GM10266 (cell line): ENCODE results near the gene DUSP6.

ENCODE experiments used
- DNase-seq: peaks from one replicate; pipeline ENCODE4 v3.0.0; 2012; ENCODE audit errors: extremely low spot score
- TF ChIP-seq, protein P1 (sequence below): IDR thresholded peaks from 2 replicates; pipeline ENCODE4 v1.5.1; 2012; ENCODE audit warnings: mild to moderate bottlenecking, low read depth; ENCODE audit not compliant: control insufficient read depth, insufficient read depth; ENCODE audit errors: missing control alignments

Gene DUSP6

DNA sequence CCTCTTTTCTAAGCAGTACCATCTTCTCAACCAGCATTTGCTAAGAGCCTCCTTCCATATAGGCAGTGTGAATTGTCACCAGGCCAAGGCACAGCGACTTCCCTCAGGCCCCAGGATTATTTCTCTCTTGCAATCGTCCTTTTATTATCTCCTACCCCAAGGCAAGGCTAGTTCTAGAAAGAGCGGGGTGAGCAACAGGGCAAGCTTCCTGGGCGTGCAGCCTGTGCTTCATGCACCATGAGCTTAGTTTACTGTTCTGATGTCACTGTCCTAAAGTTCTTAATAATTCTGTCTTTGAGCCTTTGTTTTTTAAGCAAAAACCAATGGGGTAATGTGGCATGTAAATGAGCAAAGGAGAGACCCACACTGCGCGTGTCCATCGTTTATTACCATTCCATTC lies 27.9 kb downstream of the DUSP6 start:
- no peak for DNase-seq
- TF ChIP-seq, protein P1, sequence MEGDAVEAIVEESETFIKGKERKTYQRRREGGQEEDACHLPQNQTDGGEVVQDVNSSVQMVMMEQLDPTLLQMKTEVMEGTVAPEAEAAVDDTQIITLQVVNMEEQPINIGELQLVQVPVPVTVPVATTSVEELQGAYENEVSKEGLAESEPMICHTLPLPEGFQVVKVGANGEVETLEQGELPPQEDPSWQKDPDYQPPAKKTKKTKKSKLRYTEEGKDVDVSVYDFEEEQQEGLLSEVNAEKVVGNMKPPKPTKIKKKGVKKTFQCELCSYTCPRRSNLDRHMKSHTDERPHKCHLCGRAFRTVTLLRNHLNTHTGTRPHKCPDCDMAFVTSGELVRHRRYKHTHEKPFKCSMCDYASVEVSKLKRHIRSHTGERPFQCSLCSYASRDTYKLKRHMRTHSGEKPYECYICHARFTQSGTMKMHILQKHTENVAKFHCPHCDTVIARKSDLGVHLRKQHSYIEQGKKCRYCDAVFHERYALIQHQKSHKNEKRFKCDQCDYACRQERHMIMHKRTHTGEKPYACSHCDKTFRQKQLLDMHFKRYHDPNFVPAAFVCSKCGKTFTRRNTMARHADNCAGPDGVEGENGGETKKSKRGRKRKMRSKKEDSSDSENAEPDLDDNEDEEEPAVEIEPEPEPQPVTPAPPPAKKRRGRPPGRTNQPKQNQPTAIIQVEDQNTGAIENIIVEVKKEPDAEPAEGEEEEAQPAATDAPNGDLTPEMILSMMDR: no peak

DNA sequence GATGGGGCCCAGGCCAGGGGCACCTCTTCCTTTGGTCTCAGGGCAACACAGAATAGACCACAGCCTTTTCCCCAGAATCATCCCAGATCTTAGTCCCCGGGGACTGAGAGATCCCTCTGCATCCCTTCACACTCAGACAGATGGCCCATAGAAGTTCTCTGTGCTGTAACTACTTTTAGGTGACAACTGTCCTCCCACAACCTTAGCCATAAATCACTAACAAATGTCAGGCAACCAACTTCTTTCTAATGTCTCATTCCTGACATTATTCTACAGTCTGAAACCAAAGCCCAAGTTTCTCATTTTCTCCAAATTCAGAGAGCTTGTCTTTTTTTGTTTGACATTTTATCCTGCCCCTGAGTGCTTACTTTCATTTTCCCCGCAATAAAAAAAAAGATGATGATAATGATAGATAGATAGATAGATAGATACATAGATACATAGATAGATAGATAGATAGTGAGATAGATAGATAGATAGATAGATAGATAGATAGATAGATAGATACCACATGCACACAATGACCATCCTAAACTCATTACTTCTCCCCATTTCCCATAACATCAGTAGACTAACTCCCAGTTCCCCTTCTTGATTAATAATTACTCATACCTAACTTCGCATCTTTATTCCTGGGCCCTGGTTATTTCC lies 28.6 kb downstream of the DUSP6 start:
- TF ChIP-seq, protein P1: no peak
- no peak for DNase-seq

DNA sequence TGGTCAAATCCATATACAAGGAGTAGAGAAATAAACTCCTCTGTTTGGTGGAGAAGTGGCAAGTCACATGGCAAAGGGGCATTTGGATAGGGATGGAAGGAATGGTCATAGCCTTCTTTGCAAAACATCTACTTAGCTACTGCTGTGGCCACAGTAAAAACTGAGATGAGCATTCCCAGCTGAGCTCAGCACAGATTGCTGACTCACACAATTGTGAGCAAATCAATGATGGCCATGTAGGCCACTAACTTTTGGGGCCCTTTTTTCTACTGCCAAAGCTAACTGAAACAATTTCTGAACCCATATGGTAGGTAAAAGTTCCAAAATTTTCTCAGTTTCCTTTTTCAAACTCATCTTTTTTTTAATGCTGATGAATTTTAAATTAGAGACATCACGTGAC lies 31.6 kb downstream of the DUSP6 start:
- TF ChIP-seq, protein P1: no peak
- DNase-seq: no peak

DNA sequence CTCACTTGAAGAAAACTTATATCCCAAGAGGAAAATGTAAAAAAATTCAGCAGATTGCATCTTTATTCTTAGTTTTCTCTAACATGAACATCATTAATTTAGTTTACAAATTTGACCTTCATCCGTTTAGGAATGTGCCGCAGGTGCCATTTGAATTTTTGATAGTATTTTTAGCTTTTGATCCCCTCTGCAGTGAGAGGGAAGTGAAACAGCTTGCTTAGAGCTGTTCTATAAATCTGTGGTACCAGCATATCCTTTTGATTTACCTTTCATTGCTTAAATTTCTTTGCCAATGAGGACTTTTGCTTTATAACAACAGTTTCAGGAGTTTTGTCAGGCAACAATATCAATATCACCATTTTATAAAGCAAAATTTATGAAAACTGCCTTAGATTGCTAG lies 32.7 kb downstream of the DUSP6 start:
- no peak for DNase-seq
- TF ChIP-seq, protein P1: no peak

DNA sequence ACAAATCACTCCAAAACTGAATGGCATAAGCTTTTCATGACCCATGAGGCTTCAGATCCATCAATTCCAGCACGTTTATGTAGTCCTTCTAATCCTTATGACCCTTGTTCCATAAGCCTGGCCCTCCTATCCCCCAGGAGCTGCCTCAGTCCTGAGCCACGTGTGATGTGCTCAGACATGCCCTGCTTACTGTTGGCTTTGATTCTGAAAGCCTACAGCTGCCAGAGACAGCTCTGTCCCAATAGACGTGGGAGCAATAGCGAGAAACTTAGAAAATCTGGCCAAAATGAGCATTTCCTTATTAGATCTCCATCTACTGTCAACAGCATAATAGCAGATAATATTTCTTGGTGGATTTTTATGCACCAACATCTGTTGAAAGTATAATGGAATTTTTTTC lies 33.2 kb downstream of the DUSP6 start:
- TF ChIP-seq, protein P1: no peak
- DNase-seq: no peak

DNA sequence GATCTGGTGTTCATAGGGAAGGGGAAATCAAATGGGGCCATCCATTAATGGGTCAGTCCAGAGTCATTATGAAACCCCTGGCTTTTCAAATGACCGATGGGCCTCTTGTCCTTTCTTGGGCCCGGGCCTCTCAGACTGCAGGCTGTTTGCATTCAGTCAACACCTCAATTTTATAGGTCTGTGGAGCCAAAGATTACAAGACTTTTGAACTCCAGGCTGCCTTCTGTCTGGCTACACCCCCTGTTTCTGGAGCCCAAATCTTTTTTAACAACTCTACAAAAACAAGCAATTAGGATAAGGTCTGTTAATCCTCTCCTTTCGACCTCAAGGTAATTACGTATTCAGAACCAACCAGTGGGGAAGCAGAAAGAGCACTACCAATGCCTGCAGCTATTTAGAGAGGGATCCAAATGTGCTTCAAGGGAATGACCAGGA lies 35.6 kb downstream of the DUSP6 start:
- TF ChIP-seq, protein P1: no peak
- no peak for DNase-seq

DNA sequence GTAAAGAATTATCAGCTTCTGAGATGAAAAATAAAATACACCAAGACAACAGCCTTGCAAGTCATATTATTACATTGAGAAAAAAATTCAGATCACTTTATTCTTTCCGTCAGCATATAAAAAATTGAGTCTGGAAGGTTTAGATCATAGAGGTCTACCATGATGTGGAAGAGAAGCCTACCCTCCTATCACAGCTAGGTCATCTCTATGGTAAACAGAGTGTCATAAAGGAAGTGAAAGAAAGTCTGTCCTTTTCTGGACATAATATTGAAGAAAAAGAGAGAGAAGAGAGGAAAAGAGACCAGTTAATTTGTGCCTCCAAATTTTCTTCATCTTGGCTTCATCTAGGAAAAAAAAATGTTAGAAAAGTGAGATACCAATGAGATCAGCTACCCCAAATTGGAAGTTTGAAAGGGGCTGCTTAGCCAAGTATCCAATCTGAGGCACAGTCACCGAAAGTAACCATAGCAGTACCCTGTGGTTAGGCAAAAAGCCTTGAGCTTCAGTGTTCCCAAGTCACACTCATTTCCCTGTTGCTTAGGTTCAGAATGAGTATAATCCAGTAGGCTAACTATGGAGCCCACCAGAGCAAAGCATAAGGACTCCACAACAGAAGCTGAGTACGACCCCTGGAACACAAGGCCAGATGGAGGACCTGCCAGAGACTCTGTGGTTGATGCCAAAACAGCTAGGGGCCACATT lies 38.1 kb downstream of the DUSP6 start:
- no peak for DNase-seq

More for the DNA sequence above, 38.1 kb downstream of the DUSP6 start:
- TF ChIP-seq, protein P1: no peak
